ENCODE data around the gene RAMP1.
"Not testable (repeated sequence)": the region's sequence is repeated elsewhere in the genome, so short reads cannot be mapped to it uniquely, and the experiment has no call there.

Gene RAMP1

GRCh38 chr2:237864444-237864931, 5.1 kb downstream of the RAMP1 start:
- no peak overlapping the region for H3K4me3 ChIP-seq (ENCODE audit: low read depth, low read length)
- peaks cover 32% of the 10 kb centered on the region for H3K4me1 ChIP-seq
- TF ChIP-seq CTCF (IDR thresholded peaks at IDR 0.05; ENCODE audit: low read depth, low read length): no peak
- no peak for DNase-seq
- H3K27me3 ChIP-seq: no peaks in the 10 kb centered on the region
- H3K9me3 ChIP-seq: no peaks in the 10 kb centered on the region
- H3K36me3 ChIP-seq: 0 out of 2 replicates have a peak, but pooled peaks cover 4% of the 10 kb centered on the region

- H3K27me3 ChIP-seq: no peaks in the 10 kb centered on the region
- no peak for TF ChIP-seq CTCF (IDR thresholded peaks at IDR 0.05; ENCODE audit: low read depth, low read length)
- DNase-seq: no peak
- no peak overlapping the region for H3K4me3 ChIP-seq (ENCODE audit: low read depth, low read length)
- H3K9me3 ChIP-seq: no peaks in the 10 kb centered on the region
- peaks cover 32% of the 10 kb centered on the region for H3K4me1 ChIP-seq
- 0 out of 2 replicates have a peak, but pooled peaks cover 4% of the 10 kb centered on the region for H3K36me3 ChIP-seq
Observed at GRCh38 chr2:237864940-237865622, 5.7 kb downstream of the RAMP1 start.

GRCh38 chr2:237865623-237866041, 6.2 kb downstream of the RAMP1 start:
- Histone ChIP-seq H3K36me3 (0 out of 2 replicates have a peak, but pooled peaks cover 4% of the 10 kb centered on the region), H3K27me3 (no peaks in the 10 kb centered on the region), H3K9me3 (no peaks in the 10 kb centered on the region), H3K4me3 (ENCODE audit: low read depth, low read length) (no peak overlapping the region), H3K4me1 (peaks cover 32% of the 10 kb centered on the region)
- DNase-seq: no peak
- TF ChIP-seq CTCF (IDR thresholded peaks at IDR 0.05; ENCODE audit: low read depth, low read length): peak; percentile 50

GRCh38 chr2:237866101-237866621, 6.7 kb downstream of the RAMP1 start:
- Histone ChIP-seq H3K9me3 (no peaks in the 10 kb centered on the region), H3K27me3 (no peaks in the 10 kb centered on the region), H3K36me3 (0 out of 2 replicates have a peak, but pooled peaks cover 4% of the 10 kb centered on the region), H3K4me3 (ENCODE audit: low read depth, low read length) (no peak overlapping the region), H3K4me1 (peaks cover 29% of the 10 kb centered on the region)
- no peak for TF ChIP-seq CTCF (IDR thresholded peaks at IDR 0.05; ENCODE audit: low read depth, low read length)
- no peak for DNase-seq

GRCh38 chr2:237867465-237867864, 8.0 kb downstream of the RAMP1 start:
- no peak for TF ChIP-seq CTCF (IDR thresholded peaks at IDR 0.05; ENCODE audit: low read depth, low read length)
- Histone ChIP-seq H3K9me3 (no peaks in the 10 kb centered on the region), H3K27me3 (no peaks in the 10 kb centered on the region), H3K4me1 (peaks cover 25% of the 10 kb centered on the region), H3K4me3 (ENCODE audit: low read depth, low read length) (no peak overlapping the region), H3K36me3 (0 out of 2 replicates have a peak, but pooled peaks cover 4% of the 10 kb centered on the region)
- no peak for DNase-seq

- not testable (repeated sequence) for DNase-seq; H3K4me3 ChIP-seq (ENCODE audit: low read depth, low read length); H3K9me3 ChIP-seq; H3K27me3 ChIP-seq; H3K36me3 ChIP-seq
- peaks cover 21% of the 10 kb centered on the region for H3K4me1 ChIP-seq
Observed at GRCh38 chr2:237868074-237868473, 8.7 kb downstream of the RAMP1 start.
